OCI-LY1 (cell line): ENCODE results near the gene DDX1.

Experiments
- H2AFZ ChIP-seq: fragments of 200-600 bp; sonication (generic), shearing (Covaris generic); 2 replicates; pipeline ENCODE4 v1.6.0; 2014; ENCODE audit warnings: antibody characterized with exemption, mild to moderate bottlenecking, low read length
- H3F3A ChIP-seq: fragments of 200-600 bp; sonication (generic), shearing (Covaris generic); 2 replicates; pipeline ENCODE4 v1.6.0; 2014; ENCODE audit warnings: mild to moderate bottlenecking, antibody characterized with exemption, low read length, moderate library complexity; ENCODE audit not compliant: insufficient read depth
- H3K27ac ChIP-seq: fragments of 200-600 bp; sonication (generic); 2 replicates; pipeline ENCODE4 v1.5.1; 2014; ENCODE audit warnings: low read length, mixed run types, mild to moderate bottlenecking, low read depth; ENCODE audit not compliant: poor library complexity, severe bottlenecking
- H3K27me3 ChIP-seq: fragments of 200-600 bp; sonication (generic); 2 replicates; pipeline ENCODE4 v1.6.0; 2014; ENCODE audit warnings: antibody characterized with exemption, mild to moderate bottlenecking, low read length, moderate library complexity; ENCODE audit not compliant: insufficient read depth
- H3K36me3 ChIP-seq: fragments of 200-600 bp; sonication (generic); 2 replicates; pipeline ENCODE4 v1.6.1; 2014; ENCODE audit warnings: mild to moderate bottlenecking, antibody characterized with exemption, low read length, moderate library complexity, mixed read lengths; ENCODE audit not compliant: insufficient read depth
- H3K4me1 ChIP-seq: fragments of 200-600 bp; sonication (generic); 2 replicates; pipeline ENCODE4 v1.5.1; 2014; ENCODE audit warnings: mild to moderate bottlenecking, low read length, moderate library complexity; ENCODE audit not compliant: insufficient read depth, severe bottlenecking
- H3K4me2 ChIP-seq: fragments of 200-600 bp; sonication (generic), shearing (Covaris generic); 2 replicates; pipeline ENCODE4 v1.6.1; 2014; ENCODE audit warnings: low read length
- H3K4me3 ChIP-seq: fragments of 200-600 bp; sonication (generic); 2 replicates; pipeline ENCODE4 v1.5.1; 2014; ENCODE audit warnings: low read length, low read depth, mild to moderate bottlenecking, mixed read lengths; ENCODE audit not compliant: poor library complexity, severe bottlenecking
- H3K79me2 ChIP-seq: fragments of 200-600 bp; shearing (Covaris generic); 2 replicates; pipeline ENCODE4 v1.6.1; 2016; ENCODE audit warnings: mixed run types, low read length, mixed read lengths; ENCODE audit not compliant: insufficient read depth
- H3K9ac ChIP-seq: fragments of 200-600 bp; sonication (generic), shearing (Covaris generic); 2 replicates; pipeline ENCODE4 v1.6.1; 2014; ENCODE audit warnings: mild to moderate bottlenecking, low read length, mixed read lengths
- H3K9me2 ChIP-seq: fragments of 200-600 bp; sonication (generic), shearing (Covaris generic); 2 replicates; pipeline ENCODE4 v1.6.1; 2014; ENCODE audit warnings: low read depth, mild to moderate bottlenecking, low read length, mixed read lengths
- H3K9me3 ChIP-seq: fragments of 200-600 bp; shearing (Covaris generic); 2 replicates; pipeline ENCODE4 v1.6.1; 2014; ENCODE audit warnings: low read length, mixed read lengths
- H4K20me1 ChIP-seq: fragments of 200-600 bp; sonication (generic), shearing (Covaris generic); 2 replicates; pipeline ENCODE4 v1.6.0; 2016; ENCODE audit warnings: mild to moderate bottlenecking, low read length; ENCODE audit not compliant: insufficient read depth
- CTCF ChIP-seq: fragments of 200-600 bp; sonication (generic), shearing (Covaris generic); IDR thresholded peaks from 2 replicates; pipeline ENCODE4 v1.5.1; 2017; ENCODE audit warnings: mild to moderate bottlenecking, antibody characterized with exemption, low read length, moderate library complexity, mixed read lengths
- EZH2 ChIP-seq: fragments of 200-600 bp; sonication (generic), shearing (Covaris generic); IDR thresholded peaks from 2 replicates; pipeline ENCODE4 v1.8.0; 2017; ENCODE audit warnings: borderline replicate concordance, mixed run types, mild to moderate bottlenecking, antibody characterized with exemption, low read length, moderate library complexity, mixed read lengths

DDX1 gene

GRCh38 chr2:15626126-15626525, 34.5 kb downstream of the DDX1 start:
- H4K20me1 ChIP-seq, result no peaks in the 10 kb centered on the region
- H3K9me3 ChIP-seq, result no peaks in the 10 kb centered on the region
- H3K27ac ChIP-seq, result no peak overlapping the region
- H2AFZ ChIP-seq, result no peak overlapping the region
- peaks cover 100% of the 10 kb centered on the region for H3K36me3 ChIP-seq
- no peaks in the 10 kb centered on the region for H3F3A ChIP-seq
- H3K9me2 ChIP-seq, result no peaks in the 10 kb centered on the region
- no peaks in the 10 kb centered on the region for H3K79me2 ChIP-seq
- H3K4me2 ChIP-seq, result no peak overlapping the region
- H3K9ac ChIP-seq, result no peak overlapping the region
- no peak for TF ChIP-seq CTCF
- TF ChIP-seq EZH2, result no peak
- H3K4me1 ChIP-seq, result no peaks in the 10 kb centered on the region
- H3K27me3 ChIP-seq, result no peaks in the 10 kb centered on the region
- H3K4me3 ChIP-seq, result no peak overlapping the region

GRCh38 chr2:15626967-15627366, 35.3 kb downstream of the DDX1 start:
- H3F3A ChIP-seq, result no peaks in the 10 kb centered on the region
- no peaks in the 10 kb centered on the region for H3K9me3 ChIP-seq
- no peaks in the 10 kb centered on the region for H3K9me2 ChIP-seq
- no peak overlapping the region for H3K4me3 ChIP-seq
- H3K79me2 ChIP-seq, result no peaks in the 10 kb centered on the region
- no peaks in the 10 kb centered on the region for H3K4me1 ChIP-seq
- no peak overlapping the region for H2AFZ ChIP-seq
- peaks cover 100% of the 10 kb centered on the region for H3K36me3 ChIP-seq
- H3K4me2 ChIP-seq, result no peak overlapping the region
- H3K27ac ChIP-seq, result no peak overlapping the region
- no peak overlapping the region for H3K9ac ChIP-seq
- no peaks in the 10 kb centered on the region for H4K20me1 ChIP-seq
- H3K27me3 ChIP-seq, result no peaks in the 10 kb centered on the region
- TF ChIP-seq CTCF, result no peak
- TF ChIP-seq EZH2, result no peak

GRCh38 chr2:15627817-15628684, 36.4 kb downstream of the DDX1 start:
- Histone ChIP-seq H3K79me2 (no peaks in the 10 kb centered on the region), H3K9ac (no peak overlapping the region), H2AFZ (no peak overlapping the region), H3K4me2 (no peak overlapping the region), H3K4me1 (no peaks in the 10 kb centered on the region), H3K27ac (no peak overlapping the region), H3F3A (no peaks in the 10 kb centered on the region), H3K9me2 (no peaks in the 10 kb centered on the region), H3K36me3 (peaks cover 100% of the 10 kb centered on the region), H4K20me1 (no peaks in the 10 kb centered on the region), H3K27me3 (no peaks in the 10 kb centered on the region), H3K4me3 (no peak overlapping the region), H3K9me3 (no peaks in the 10 kb centered on the region)
- TF ChIP-seq CTCF (no peak), EZH2 (no peak)
